ENCODE measurements around the gene DCLK2. TPM values are rescaled to one million over a fixed set of nuclear protein-coding genes. Genes with fewer than 3 reads are reported as not detected.

DCLK2 gene
- total and polyA plus RNA-seq, 7 experiments from 2014 or later, result 0.06 to 0.56 (median 0.11) TPM; not detected in 4

- H3K27ac Mint-ChIP-seq, result no peak overlapping the region
- DNase-seq (peak in 1 of 9 donors; percentile 34), ATAC-seq (peak; percentile 21)
- no peaks in the 10 kb centered on the region for H3K36me3 Mint-ChIP-seq
- peaks cover 39 to 57% (median 49%) of the 10 kb centered on the region in 5 donors for H3K27me3 Mint-ChIP-seq
- no peak overlapping the region for H3K27ac ChIP-seq (ENCODE audit: low read depth, low read length)
- H3K27me3 ChIP-seq (ENCODE audit: control insufficient read depth in 2 of 2, insufficient read depth in 2 of 2, low read length in 2 of 2), result no peaks in the 10 kb centered on the region
- ChIA-PET POLR2A (no interaction called here), CTCF (no interaction called here)
- no peaks in the 10 kb centered on the region for H3K9me3 ChIP-seq (ENCODE audit: control insufficient read depth in 2 of 3, low read length in 3 of 3)
- peaks cover 0 to 6% (median 2%) of the 10 kb centered on the region in 11 donors for H3K9me3 Mint-ChIP-seq
- H3K4me1 ChIP-seq (ENCODE audit: control insufficient read depth in 2 of 2, insufficient read depth in 2 of 2, low read length in 2 of 2), result no peaks in the 10 kb centered on the region
- peak overlapping the region in 4 of 10 donors; percentile 56 to 80 (median 68) for H3K4me3 Mint-ChIP-seq
- no peaks in the 10 kb centered on the region for H3K36me3 ChIP-seq (ENCODE audit: control insufficient read depth in 2 of 3, insufficient read depth in 3 of 3, low read length in 3 of 3)
- H3K4me1 Mint-ChIP-seq, result peaks cover 0 to 5% (median 4%) of the 10 kb centered on the region in 7 donors
- intact Hi-C loops (cut with micrococcal nuclease), result no loop called here
- H3K4me3 ChIP-seq (ENCODE audit: low read length), result no peak overlapping the region
These were observed 385 bp downstream of the DCLK2 start for GRCh38 chr4:150078579-150079080.

GRCh38 chr4:150079081-150079581 lies 886 bp downstream of the DCLK2 start:
- ChIA-PET CTCF (no interaction called here), POLR2A (no interaction called here)
- Histone ChIP-seq H3K36me3 (ENCODE audit: control insufficient read depth in 2 of 3, insufficient read depth in 3 of 3, low read length in 3 of 3) (no peaks in the 10 kb centered on the region), H3K4me1 (ENCODE audit: control insufficient read depth in 2 of 2, insufficient read depth in 2 of 2, low read length in 2 of 2) (no peaks in the 10 kb centered on the region), H3K9me3 (ENCODE audit: control insufficient read depth in 2 of 3, low read length in 3 of 3) (no peaks in the 10 kb centered on the region), H3K27me3 (ENCODE audit: control insufficient read depth in 2 of 2, insufficient read depth in 2 of 2, low read length in 2 of 2) (no peaks in the 10 kb centered on the region), H3K4me3 (ENCODE audit: low read length) (no peak overlapping the region), H3K27ac (ENCODE audit: low read depth, low read length) (no peak overlapping the region)
- peak; percentile 29 for ATAC-seq
- Mint-ChIP-seq H3K9me3 (peaks cover 0 to 6% (median 2%) of the 10 kb centered on the region in 11 donors), H3K36me3 (no peaks in the 10 kb centered on the region), H3K4me3 (peak overlapping the region; percentile 54 to 82 (median 72)), H3K27me3 (peaks cover 39 to 62% (median 49%) of the 10 kb centered on the region in 5 donors), H3K27ac (no peak overlapping the region), H3K4me1 (peaks cover 0 to 5% (median 4%) of the 10 kb centered on the region in 7 donors)
- peak in 1 of 9 donors; percentile 22 for DNase-seq
- intact Hi-C loops (cut with micrococcal nuclease), result no loop called here

DNA sequence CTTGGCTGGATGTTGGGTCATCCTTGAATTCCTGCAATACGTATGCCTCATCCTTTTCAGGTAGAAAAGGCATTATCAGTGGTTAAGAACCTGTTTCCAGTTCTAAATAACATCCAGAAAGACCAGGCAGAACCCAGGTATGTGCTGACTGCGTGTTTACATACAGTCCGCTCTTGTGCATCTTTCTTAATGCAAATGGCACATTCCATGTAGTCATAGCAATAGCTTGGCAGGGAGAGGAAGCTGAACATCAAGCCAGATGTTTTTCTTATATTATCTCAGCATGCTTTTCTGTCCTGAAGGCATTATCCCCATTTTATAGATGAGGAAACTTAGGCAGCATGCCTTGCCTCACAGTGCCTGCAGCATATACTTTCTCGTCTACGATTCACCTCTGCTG lies 2.1 kb downstream of the DCLK2 start:
- H3K9me3 ChIP-seq (ENCODE audit: control insufficient read depth in 2 of 3, low read length in 3 of 3), result no peaks in the 10 kb centered on the region
- intact Hi-C loops (cut with micrococcal nuclease), result no loop called here
- Mint-ChIP-seq H3K27me3 (peaks cover 32 to 62% (median 46%) of the 10 kb centered on the region in 5 donors), H3K27ac (no peak overlapping the region), H3K4me3 (no peak overlapping the region), H3K36me3 (no peaks in the 10 kb centered on the region), H3K9me3 (peaks cover 0 to 6% (median 0%) of the 10 kb centered on the region in 11 donors), H3K4me1 (peaks cover 0 to 5% (median 4%) of the 10 kb centered on the region in 7 donors)
- ChIA-PET POLR2A (no interaction called here), CTCF (no interaction called here)
- ATAC-seq, result no peak
- no peaks in the 10 kb centered on the region for H3K27me3 ChIP-seq (ENCODE audit: control insufficient read depth in 2 of 2, insufficient read depth in 2 of 2, low read length in 2 of 2)
- H3K36me3 ChIP-seq (ENCODE audit: control insufficient read depth in 2 of 3, insufficient read depth in 3 of 3, low read length in 3 of 3), result no peaks in the 10 kb centered on the region
- H3K27ac ChIP-seq (ENCODE audit: low read depth, low read length), result no peak overlapping the region
- no peak for DNase-seq
- H3K4me3 ChIP-seq (ENCODE audit: low read length), result no peak overlapping the region
- H3K4me1 ChIP-seq (ENCODE audit: control insufficient read depth in 2 of 2, insufficient read depth in 2 of 2, low read length in 2 of 2), result no peaks in the 10 kb centered on the region

GRCh38 chr4:150080875-150081274 lies 2.6 kb downstream of the DCLK2 start:
- H3K27me3 ChIP-seq (ENCODE audit: control insufficient read depth in 2 of 2, insufficient read depth in 2 of 2, low read length in 2 of 2), result no peaks in the 10 kb centered on the region
- DNase-seq (no peak), ATAC-seq (no peak)
- H3K9me3 ChIP-seq (ENCODE audit: control insufficient read depth in 2 of 3, low read length in 3 of 3), result no peaks in the 10 kb centered on the region
- no peaks in the 10 kb centered on the region for H3K36me3 Mint-ChIP-seq
- H3K4me1 Mint-ChIP-seq, result peaks cover 0 to 5% (median 4%) of the 10 kb centered on the region in 7 donors
- H3K27me3 Mint-ChIP-seq, result peaks cover 29 to 56% (median 42%) of the 10 kb centered on the region in 5 donors
- H3K27ac ChIP-seq (ENCODE audit: low read depth, low read length), result no peak overlapping the region
- H3K4me3 ChIP-seq (ENCODE audit: low read length), result no peak overlapping the region
- no peaks in the 10 kb centered on the region for H3K36me3 ChIP-seq (ENCODE audit: control insufficient read depth in 2 of 3, insufficient read depth in 3 of 3, low read length in 3 of 3)
- CTCF ChIA-PET, result no interaction called here
- no peak overlapping the region for H3K4me3 Mint-ChIP-seq
- H3K9me3 Mint-ChIP-seq, result peaks cover 0 to 7% (median 0%) of the 10 kb centered on the region in 11 donors
- intact Hi-C loops (cut with micrococcal nuclease), result no loop called here
- H3K4me1 ChIP-seq (ENCODE audit: control insufficient read depth in 2 of 2, insufficient read depth in 2 of 2, low read length in 2 of 2), result no peaks in the 10 kb centered on the region
- POLR2A ChIA-PET, result no interaction called here
- no peak overlapping the region for H3K27ac Mint-ChIP-seq

GRCh38 chr4:150082241-150082640 lies 4.0 kb downstream of the DCLK2 start:
- Mint-ChIP-seq H3K27me3 (peaks cover 17 to 44% (median 30%) of the 10 kb centered on the region in 5 donors), H3K9me3 (peaks cover 0 to 8% (median 1%) of the 10 kb centered on the region in 11 donors), H3K36me3 (no peaks in the 10 kb centered on the region), H3K4me1 (peaks cover 0 to 5% (median 4%) of the 10 kb centered on the region in 7 donors), H3K4me3 (no peak overlapping the region), H3K27ac (no peak overlapping the region)
- ChIA-PET CTCF (no interaction called here), POLR2A (no interaction called here)
- no peak overlapping the region for H3K4me3 ChIP-seq (ENCODE audit: low read length)
- H3K27ac ChIP-seq (ENCODE audit: low read depth, low read length), result no peak overlapping the region
- no peaks in the 10 kb centered on the region for H3K27me3 ChIP-seq (ENCODE audit: control insufficient read depth in 2 of 2, insufficient read depth in 2 of 2, low read length in 2 of 2)
- DNase-seq (no peak), ATAC-seq (no peak)
- no peaks in the 10 kb centered on the region for H3K36me3 ChIP-seq (ENCODE audit: control insufficient read depth in 2 of 3, insufficient read depth in 3 of 3, low read length in 3 of 3)
- no peaks in the 10 kb centered on the region for H3K4me1 ChIP-seq (ENCODE audit: control insufficient read depth in 2 of 2, insufficient read depth in 2 of 2, low read length in 2 of 2)
- H3K9me3 ChIP-seq (ENCODE audit: control insufficient read depth in 2 of 3, low read length in 3 of 3), result no peaks in the 10 kb centered on the region
- intact Hi-C loops (cut with micrococcal nuclease), result no loop called here

DNA sequence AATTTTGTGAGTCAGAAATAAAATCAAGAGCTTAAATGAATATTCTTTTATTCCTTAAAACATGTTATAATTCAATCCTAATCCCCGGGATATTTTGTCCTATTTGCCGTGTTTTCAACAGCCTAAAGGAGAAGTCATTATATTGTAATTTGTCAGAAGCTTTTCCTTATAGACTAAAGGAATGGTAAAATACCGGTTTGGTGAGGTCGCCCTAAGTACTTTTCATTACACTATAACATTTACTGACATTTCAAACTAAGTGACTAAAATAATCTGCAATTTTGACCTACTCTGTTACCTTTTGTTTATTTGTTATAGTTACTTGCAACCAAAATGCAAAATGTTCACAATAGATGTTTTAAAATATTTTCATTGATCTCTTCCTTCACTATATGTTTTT lies 8.8 kb downstream of the DCLK2 start:
- ATAC-seq (no peak), DNase-seq (no peak)
- ChIA-PET POLR2A (no interaction called here), CTCF (no interaction called here)
- H3K9me3 ChIP-seq (ENCODE audit: control insufficient read depth in 2 of 3, low read length in 3 of 3), result no peaks in the 10 kb centered on the region
- Mint-ChIP-seq H3K4me1 (no peaks in the 10 kb centered on the region), H3K36me3 (no peaks in the 10 kb centered on the region), H3K4me3 (no peak overlapping the region), H3K9me3 (peaks cover 0 to 9% (median 3%) of the 10 kb centered on the region in 11 donors), H3K27ac (no peak overlapping the region), H3K27me3 (peaks cover 4 to 33% (median 20%) of the 10 kb centered on the region in 5 donors)
- H3K27me3 ChIP-seq (ENCODE audit: control insufficient read depth in 2 of 2, insufficient read depth in 2 of 2, low read length in 2 of 2), result no peaks in the 10 kb centered on the region
- no peaks in the 10 kb centered on the region for H3K4me1 ChIP-seq (ENCODE audit: control insufficient read depth in 2 of 2, insufficient read depth in 2 of 2, low read length in 2 of 2)
- no peak overlapping the region for H3K4me3 ChIP-seq (ENCODE audit: low read length)
- intact Hi-C loops (cut with micrococcal nuclease), result no loop called here
- no peak overlapping the region for H3K27ac ChIP-seq (ENCODE audit: low read depth, low read length)
- H3K36me3 ChIP-seq (ENCODE audit: control insufficient read depth in 2 of 3, insufficient read depth in 3 of 3, low read length in 3 of 3), result no peaks in the 10 kb centered on the region

GRCh38 chr4:150089732-150090131 lies 11.5 kb downstream of the DCLK2 start:
- Histone ChIP-seq H3K4me3 (ENCODE audit: low read length) (no peak overlapping the region), H3K27ac (ENCODE audit: low read depth, low read length) (no peak overlapping the region), H3K9me3 (ENCODE audit: control insufficient read depth in 2 of 3, low read length in 3 of 3) (no peaks in the 10 kb centered on the region), H3K36me3 (ENCODE audit: control insufficient read depth in 2 of 3, insufficient read depth in 3 of 3, low read length in 3 of 3) (no peaks in the 10 kb centered on the region), H3K4me1 (ENCODE audit: control insufficient read depth in 2 of 2, insufficient read depth in 2 of 2, low read length in 2 of 2) (no peaks in the 10 kb centered on the region), H3K27me3 (ENCODE audit: control insufficient read depth in 2 of 2, insufficient read depth in 2 of 2, low read length in 2 of 2) (no peaks in the 10 kb centered on the region)
- intact Hi-C loops (cut with micrococcal nuclease), result no loop called here
- DNase-seq (no peak), ATAC-seq (no peak)
- no peak overlapping the region for H3K27ac Mint-ChIP-seq
- no peaks in the 10 kb centered on the region for H3K36me3 Mint-ChIP-seq
- peaks cover 0 to 9% (median 2%) of the 10 kb centered on the region in 11 donors for H3K9me3 Mint-ChIP-seq
- H3K4me3 Mint-ChIP-seq, result no peak overlapping the region
- ChIA-PET CTCF (no interaction called here), POLR2A (no interaction called here)
- peaks cover 6 to 30% (median 11%) of the 10 kb centered on the region in 5 donors for H3K27me3 Mint-ChIP-seq
- no peaks in the 10 kb centered on the region for H3K4me1 Mint-ChIP-seq
